Neural cell (in vitro differentiated cells): ENCODE results near the gene FAR2. TPM values are rescaled to one million over a fixed set of nuclear protein-coding genes. Genes with fewer than 3 reads are reported as not detected.
"Not testable (repeated sequence)": the region's sequence is repeated elsewhere in the genome, so short reads cannot be mapped to it uniquely, and the experiment has no call there.

Source experiments
- H2AFZ ChIP-seq: fragments of 200-600, 300-800 bp; sonication (generic), shearing (Covaris generic); 2 replicates; pipeline ENCODE4 v1.6.0; 2014; ENCODE audit warnings: low read depth, mild to moderate bottlenecking, antibody characterized with exemption, low read length, moderate library complexity
- H3F3A ChIP-seq: fragments of 200-600 bp; shearing (Covaris generic); 2 replicates; pipeline ENCODE4 v1.6.1; 2016; ENCODE audit warnings: mild to moderate bottlenecking, moderate library complexity, mixed read lengths, antibody characterized with exemption, low read length; ENCODE audit not compliant: insufficient read depth, poor library complexity, severe bottlenecking
- H3K27ac ChIP-seq: fragments of 200-600, 300-800 bp; sonication (generic), shearing (Covaris generic); 2 replicates; pipeline ENCODE4 v1.5.1; 2014; ENCODE audit warnings: mild to moderate bottlenecking, low read length, moderate library complexity
- H3K27me3 ChIP-seq: fragments of 300-800, 200-600 bp; sonication (generic), shearing (Covaris generic); 2 replicates; pipeline ENCODE4 v1.6.0; 2014; ENCODE audit warnings: mild to moderate bottlenecking, low read depth, low read length, moderate library complexity; ENCODE audit not compliant: insufficient read depth
- H3K36me3 ChIP-seq: fragments of 300-800, 200-600 bp; sonication (generic), shearing (Covaris generic); 2 replicates; pipeline ENCODE4 v1.5.1; 2014; ENCODE audit warnings: mild to moderate bottlenecking, antibody characterized with exemption, low read length, moderate library complexity; ENCODE audit not compliant: insufficient read depth
- H3K4me2 ChIP-seq: fragments of 300-800, 200-600 bp; sonication (generic), shearing (Covaris generic); 2 replicates; pipeline ENCODE4 v1.6.0; 2014; ENCODE audit warnings: mild to moderate bottlenecking, low read length
- H3K4me3 ChIP-seq: fragments of 300-800, 200-600 bp; sonication (generic), shearing (Covaris generic); 2 replicates; pipeline ENCODE4 v1.5.1; 2014; ENCODE audit warnings: mild to moderate bottlenecking, low read length, moderate library complexity
- H3K79me2 ChIP-seq: fragments of 200-600 bp; shearing (Covaris generic); replicated peaks from 2 replicates; pipeline ENCODE4 v1.6.0; 2014; ENCODE audit warnings: mild to moderate bottlenecking, low read length, moderate library complexity; ENCODE audit not compliant: insufficient read depth
- H3K9ac ChIP-seq: fragments of 300-800, 200-600 bp; sonication (generic), shearing (Covaris generic); 2 replicates; pipeline ENCODE4 v1.6.1; 2016; ENCODE audit warnings: mild to moderate bottlenecking, low read length, mixed read lengths
- H3K9me2 ChIP-seq: fragments of 200-600 bp; shearing (Covaris generic); 2 replicates; pipeline ENCODE4 v1.6.1; 2016; ENCODE audit warnings: mild to moderate bottlenecking, low read length, mixed read lengths; ENCODE audit not compliant: insufficient read depth
- H3K9me3 ChIP-seq: fragments of 200-600, 300-800 bp; sonication (generic), shearing (Covaris generic); 2 replicates; pipeline ENCODE4 v1.6.1; 2016; ENCODE audit warnings: mild to moderate bottlenecking, mixed run types, low read length, moderate library complexity, mixed read lengths
- H4K20me1 ChIP-seq: fragments of 200-600 bp; shearing (Covaris generic); 2 replicates; pipeline ENCODE4 v1.6.1; 2016; ENCODE audit warnings: mild to moderate bottlenecking, mixed run types; ENCODE audit not compliant: insufficient read depth
- EP300 ChIP-seq: fragments of 450-650 bp; conservative IDR thresholded peaks from 2 replicates; pipeline ENCODE4 v1.6.1; 2014; ENCODE audit warnings: antibody characterized with exemption, mild to moderate bottlenecking, moderate library complexity; ENCODE audit not compliant: poor library complexity, severe bottlenecking
- POLR2AphosphoS5 ChIP-seq: IDR thresholded peaks from 2 replicates; pipeline ENCODE4 v1.6.1; 2012
- RAD21 ChIP-seq: fragments of 450-650 bp; conservative IDR thresholded peaks from 2 replicates; pipeline ENCODE4 v1.6.1; 2014; ENCODE audit warnings: antibody characterized with exemption, mild to moderate bottlenecking, moderate library complexity
- TAF1 ChIP-seq: IDR thresholded peaks from 2 replicates; pipeline ENCODE4 v1.6.1; 2012; ENCODE audit warnings: low read depth
- polyA plus RNA-seq: library from polyadenylated mRNA; depleted of rRNA; stranded (reverse); fragments of >200 nt; gene quantifications from 2 replicates; pipeline ENCODE4 v1.2.3, GENCODE V29; 2014
- TF ChIP-seq, protein P1 (sequence below): fragments of 450-650 bp; IDR thresholded peaks from 2 replicates; pipeline ENCODE4 v1.5.1; 2014; ENCODE audit warnings: antibody characterized with exemption, mild to moderate bottlenecking, moderate library complexity; ENCODE audit not compliant: poor library complexity, severe bottlenecking
- TF ChIP-seq, protein P2 (sequence below): IDR thresholded peaks from 2 replicates; pipeline ENCODE4 v1.6.1; 2012; ENCODE audit warnings: borderline replicate concordance

The FAR2 gene
- polyA plus RNA-seq, 1 donor from 2014 or later: 0.99 TPM

GRCh38 chr12:29167988-29168387 is 18.9 kb downstream of the FAR2 start:
- H3K9me3 ChIP-seq: no peaks in the 10 kb centered on the region
- TF ChIP-seq, protein P1, sequence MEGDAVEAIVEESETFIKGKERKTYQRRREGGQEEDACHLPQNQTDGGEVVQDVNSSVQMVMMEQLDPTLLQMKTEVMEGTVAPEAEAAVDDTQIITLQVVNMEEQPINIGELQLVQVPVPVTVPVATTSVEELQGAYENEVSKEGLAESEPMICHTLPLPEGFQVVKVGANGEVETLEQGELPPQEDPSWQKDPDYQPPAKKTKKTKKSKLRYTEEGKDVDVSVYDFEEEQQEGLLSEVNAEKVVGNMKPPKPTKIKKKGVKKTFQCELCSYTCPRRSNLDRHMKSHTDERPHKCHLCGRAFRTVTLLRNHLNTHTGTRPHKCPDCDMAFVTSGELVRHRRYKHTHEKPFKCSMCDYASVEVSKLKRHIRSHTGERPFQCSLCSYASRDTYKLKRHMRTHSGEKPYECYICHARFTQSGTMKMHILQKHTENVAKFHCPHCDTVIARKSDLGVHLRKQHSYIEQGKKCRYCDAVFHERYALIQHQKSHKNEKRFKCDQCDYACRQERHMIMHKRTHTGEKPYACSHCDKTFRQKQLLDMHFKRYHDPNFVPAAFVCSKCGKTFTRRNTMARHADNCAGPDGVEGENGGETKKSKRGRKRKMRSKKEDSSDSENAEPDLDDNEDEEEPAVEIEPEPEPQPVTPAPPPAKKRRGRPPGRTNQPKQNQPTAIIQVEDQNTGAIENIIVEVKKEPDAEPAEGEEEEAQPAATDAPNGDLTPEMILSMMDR: no peak
- TF ChIP-seq RAD21 (no peak), TAF1 (no peak), EP300 (no peak), POLR2AphosphoS5 (no peak)
- TF ChIP-seq, protein P2, sequence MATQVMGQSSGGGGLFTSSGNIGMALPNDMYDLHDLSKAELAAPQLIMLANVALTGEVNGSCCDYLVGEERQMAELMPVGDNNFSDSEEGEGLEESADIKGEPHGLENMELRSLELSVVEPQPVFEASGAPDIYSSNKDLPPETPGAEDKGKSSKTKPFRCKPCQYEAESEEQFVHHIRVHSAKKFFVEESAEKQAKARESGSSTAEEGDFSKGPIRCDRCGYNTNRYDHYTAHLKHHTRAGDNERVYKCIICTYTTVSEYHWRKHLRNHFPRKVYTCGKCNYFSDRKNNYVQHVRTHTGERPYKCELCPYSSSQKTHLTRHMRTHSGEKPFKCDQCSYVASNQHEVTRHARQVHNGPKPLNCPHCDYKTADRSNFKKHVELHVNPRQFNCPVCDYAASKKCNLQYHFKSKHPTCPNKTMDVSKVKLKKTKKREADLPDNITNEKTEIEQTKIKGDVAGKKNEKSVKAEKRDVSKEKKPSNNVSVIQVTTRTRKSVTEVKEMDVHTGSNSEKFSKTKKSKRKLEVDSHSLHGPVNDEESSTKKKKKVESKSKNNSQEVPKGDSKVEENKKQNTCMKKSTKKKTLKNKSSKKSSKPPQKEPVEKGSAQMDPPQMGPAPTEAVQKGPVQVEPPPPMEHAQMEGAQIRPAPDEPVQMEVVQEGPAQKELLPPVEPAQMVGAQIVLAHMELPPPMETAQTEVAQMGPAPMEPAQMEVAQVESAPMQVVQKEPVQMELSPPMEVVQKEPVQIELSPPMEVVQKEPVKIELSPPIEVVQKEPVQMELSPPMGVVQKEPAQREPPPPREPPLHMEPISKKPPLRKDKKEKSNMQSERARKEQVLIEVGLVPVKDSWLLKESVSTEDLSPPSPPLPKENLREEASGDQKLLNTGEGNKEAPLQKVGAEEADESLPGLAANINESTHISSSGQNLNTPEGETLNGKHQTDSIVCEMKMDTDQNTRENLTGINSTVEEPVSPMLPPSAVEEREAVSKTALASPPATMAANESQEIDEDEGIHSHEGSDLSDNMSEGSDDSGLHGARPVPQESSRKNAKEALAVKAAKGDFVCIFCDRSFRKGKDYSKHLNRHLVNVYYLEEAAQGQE: no peak
- no peaks in the 10 kb centered on the region for H3K9me2 ChIP-seq
- no peak overlapping the region for H3K9ac ChIP-seq
- no peak overlapping the region for H3K27ac ChIP-seq
- no peaks in the 10 kb centered on the region for H4K20me1 ChIP-seq
- H3K4me2 ChIP-seq: no peak overlapping the region
- H2AFZ ChIP-seq: no peak overlapping the region
- no peaks in the 10 kb centered on the region for H3K79me2 ChIP-seq
- no peaks in the 10 kb centered on the region for H3F3A ChIP-seq
- H3K36me3 ChIP-seq: no peaks in the 10 kb centered on the region
- H3K4me3 ChIP-seq: no peak overlapping the region
- H3K27me3 ChIP-seq: no peaks in the 10 kb centered on the region

DNA sequence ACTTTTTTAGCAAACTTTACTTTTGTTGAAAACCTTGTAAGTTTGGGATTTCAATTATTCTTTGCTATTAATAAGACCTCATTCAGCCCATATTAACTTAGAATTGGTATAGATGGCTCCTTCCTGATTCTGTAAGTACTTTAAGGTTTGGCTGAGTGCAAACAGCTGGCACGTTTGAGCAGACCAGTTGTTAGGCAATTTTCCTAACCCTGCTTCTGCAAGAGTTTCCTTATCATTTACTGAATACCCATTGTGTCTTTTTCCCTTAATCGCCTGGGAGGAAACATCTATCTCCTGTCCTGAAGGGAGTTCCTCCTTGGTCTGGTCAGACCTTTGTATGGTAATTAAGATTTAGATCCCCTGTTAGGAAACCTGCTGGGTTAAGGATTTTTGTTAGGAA is 20.9 kb downstream of the FAR2 start:
- H3F3A ChIP-seq, H3K36me3 ChIP-seq, H3K4me3 ChIP-seq, H3K79me2 ChIP-seq, H4K20me1 ChIP-seq, H3K27me3 ChIP-seq, H3K27ac ChIP-seq, H3K9ac ChIP-seq, H3K4me2 ChIP-seq, H3K9me2 ChIP-seq, H3K9me3 ChIP-seq, H2AFZ ChIP-seq: not testable (repeated sequence)

DNA sequence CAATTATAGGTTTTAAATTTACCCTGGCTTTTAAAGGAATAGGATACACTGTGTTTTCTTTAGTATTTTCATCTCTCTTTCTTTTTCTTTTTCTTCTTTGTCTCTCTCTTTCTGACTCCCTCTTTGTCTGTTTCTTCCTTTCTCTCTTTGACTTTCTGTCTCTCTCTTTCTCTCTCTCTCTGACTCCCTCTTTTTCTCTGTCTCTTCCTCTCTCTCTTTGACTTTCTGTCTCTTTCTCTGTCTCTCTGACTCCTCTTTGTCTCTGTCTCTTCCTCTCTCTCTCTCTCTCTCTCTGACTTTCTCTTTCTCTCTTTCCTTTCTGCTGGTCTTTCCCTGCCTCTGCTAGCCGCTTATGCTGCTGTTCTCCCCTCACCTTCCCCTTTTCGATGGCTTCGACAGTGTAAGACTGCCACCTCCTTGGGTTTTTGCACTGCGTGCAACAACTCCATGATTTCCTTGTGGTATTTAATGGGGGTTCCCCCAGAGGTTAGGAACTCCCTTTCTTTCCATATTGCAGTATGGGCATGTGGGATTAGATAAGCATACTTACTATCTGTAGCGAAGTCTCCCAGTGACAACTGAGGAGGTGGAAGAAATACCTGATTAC is 21.5 kb downstream of the FAR2 start:
- H4K20me1 ChIP-seq, H3K4me2 ChIP-seq, H2AFZ ChIP-seq, H3K79me2 ChIP-seq, H3K9ac ChIP-seq, H3K36me3 ChIP-seq, H3K4me3 ChIP-seq, H3K27ac ChIP-seq, H3K9me3 ChIP-seq, H3K9me2 ChIP-seq, H3K27me3 ChIP-seq, H3F3A ChIP-seq: not testable (repeated sequence)
